ENCODE results near the gene NEUROD6. TPM values are rescaled to one million over a fixed set of nuclear protein-coding genes. Genes with fewer than 3 reads are reported as not detected.

The NEUROD6 gene
- total and polyA plus RNA-seq, 4 donors, result not detected

- peaks cover 0 to 10% (median 2%) of the 10 kb centered on the region in 4 donors for H3K4me1 ChIP-seq (ENCODE audit: control insufficient read depth in 4 of 4, insufficient read depth in 4 of 4, low read length in 3 of 4)
- DNase-seq (ENCODE audit: low spot score), result no peak
- peaks cover 0 to 2% (median 0%) of the 10 kb centered on the region in 4 donors for H3K27me3 ChIP-seq (ENCODE audit: control insufficient read depth in 4 of 4, insufficient read depth in 4 of 4, low read length in 3 of 4)
Measured at GRCh38 chr7:31340051-31340450, 475 bp downstream of the NEUROD6 start.

More at GRCh38 chr7:31340051-31340450, 475 bp downstream of the NEUROD6 start:
- H3K27ac ChIP-seq (ENCODE audit: low read depth in 1 of 2, low read length in 2 of 2), result no peak overlapping the region
- H3K36me3 ChIP-seq (ENCODE audit: control insufficient read depth in 4 of 4, insufficient read depth in 3 of 4, low read depth in 1 of 4, low read length in 3 of 4), result no peaks in the 10 kb centered on the region
- H3K9me3 ChIP-seq (ENCODE audit: control insufficient read depth in 4 of 4, low read length in 3 of 4), result no peaks in the 10 kb centered on the region
- H3K9ac ChIP-seq (ENCODE audit: low read depth in 1 of 2, low read length in 2 of 2), result no peak overlapping the region
- WGBS, result 67% methylated on average over 5 of the region's 5 CpGs
- H3K4me3 ChIP-seq (ENCODE audit: low read depth in 1 of 3, low read length in 3 of 3), result no peak overlapping the region
- TF ChIP-seq HNF4G (IDR thresholded peaks at IDR 0.05) (no peak), RAD21 (IDR thresholded peaks at IDR 0.05) (no peak), ATF3 (IDR thresholded peaks at IDR 0.05) (no peak), HNF4A (conservative IDR thresholded peaks at IDR 0.05) (no peak), EGR1 (IDR thresholded peaks at IDR 0.05; ENCODE audit: low read depth in 2 of 2) (no peak), YY1 (IDR thresholded peaks at IDR 0.05) (no peak), JUND (IDR thresholded peaks at IDR 0.05) (no peak), FOXA2 (IDR thresholded peaks at IDR 0.05) (no peak), FOXA1 (IDR thresholded peaks at IDR 0.05) (no peak), SP1 (IDR thresholded peaks at IDR 0.05) (no peak), GABPA (IDR thresholded peaks at IDR 0.05 in 1 of 2, conservative IDR thresholded peaks at IDR 0.05 in 1 of 2) (no peak), NR2F2 (IDR thresholded peaks at IDR 0.05) (no peak), RXRA (IDR thresholded peaks at IDR 0.05) (no peak), REST (IDR thresholded peaks at IDR 0.05) (no peak), TAF1 (conservative IDR thresholded peaks at IDR 0.05) (no peak)
- TF ChIP-seq, protein P1, sequence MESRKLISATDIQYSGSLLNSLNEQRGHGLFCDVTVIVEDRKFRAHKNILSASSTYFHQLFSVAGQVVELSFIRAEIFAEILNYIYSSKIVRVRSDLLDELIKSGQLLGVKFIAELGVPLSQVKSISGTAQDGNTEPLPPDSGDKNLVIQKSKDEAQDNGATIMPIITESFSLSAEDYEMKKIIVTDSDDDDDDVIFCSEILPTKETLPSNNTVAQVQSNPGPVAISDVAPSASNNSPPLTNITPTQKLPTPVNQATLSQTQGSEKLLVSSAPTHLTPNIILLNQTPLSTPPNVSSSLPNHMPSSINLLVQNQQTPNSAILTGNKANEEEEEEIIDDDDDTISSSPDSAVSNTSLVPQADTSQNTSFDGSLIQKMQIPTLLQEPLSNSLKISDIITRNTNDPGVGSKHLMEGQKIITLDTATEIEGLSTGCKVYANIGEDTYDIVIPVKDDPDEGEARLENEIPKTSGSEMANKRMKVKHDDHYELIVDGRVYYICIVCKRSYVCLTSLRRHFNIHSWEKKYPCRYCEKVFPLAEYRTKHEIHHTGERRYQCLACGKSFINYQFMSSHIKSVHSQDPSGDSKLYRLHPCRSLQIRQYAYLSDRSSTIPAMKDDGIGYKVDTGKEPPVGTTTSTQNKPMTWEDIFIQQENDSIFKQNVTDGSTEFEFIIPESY (IDR thresholded peaks at IDR 0.05), result no peak
- TF ChIP-seq, protein P2, sequence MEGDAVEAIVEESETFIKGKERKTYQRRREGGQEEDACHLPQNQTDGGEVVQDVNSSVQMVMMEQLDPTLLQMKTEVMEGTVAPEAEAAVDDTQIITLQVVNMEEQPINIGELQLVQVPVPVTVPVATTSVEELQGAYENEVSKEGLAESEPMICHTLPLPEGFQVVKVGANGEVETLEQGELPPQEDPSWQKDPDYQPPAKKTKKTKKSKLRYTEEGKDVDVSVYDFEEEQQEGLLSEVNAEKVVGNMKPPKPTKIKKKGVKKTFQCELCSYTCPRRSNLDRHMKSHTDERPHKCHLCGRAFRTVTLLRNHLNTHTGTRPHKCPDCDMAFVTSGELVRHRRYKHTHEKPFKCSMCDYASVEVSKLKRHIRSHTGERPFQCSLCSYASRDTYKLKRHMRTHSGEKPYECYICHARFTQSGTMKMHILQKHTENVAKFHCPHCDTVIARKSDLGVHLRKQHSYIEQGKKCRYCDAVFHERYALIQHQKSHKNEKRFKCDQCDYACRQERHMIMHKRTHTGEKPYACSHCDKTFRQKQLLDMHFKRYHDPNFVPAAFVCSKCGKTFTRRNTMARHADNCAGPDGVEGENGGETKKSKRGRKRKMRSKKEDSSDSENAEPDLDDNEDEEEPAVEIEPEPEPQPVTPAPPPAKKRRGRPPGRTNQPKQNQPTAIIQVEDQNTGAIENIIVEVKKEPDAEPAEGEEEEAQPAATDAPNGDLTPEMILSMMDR (IDR thresholded peaks at IDR 0.05; ENCODE audit: low read depth, low read length, missing input control), result no peak
- TF ChIP-seq, protein P3, sequence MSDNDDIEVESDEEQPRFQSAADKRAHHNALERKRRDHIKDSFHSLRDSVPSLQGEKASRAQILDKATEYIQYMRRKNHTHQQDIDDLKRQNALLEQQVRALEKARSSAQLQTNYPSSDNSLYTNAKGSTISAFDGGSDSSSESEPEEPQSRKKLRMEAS (IDR thresholded peaks at IDR 0.05), result no peak
